ENCODE measurements around the gene SELENOM. TPM values are rescaled to one million over a fixed set of nuclear protein-coding genes. Genes with fewer than 3 reads are reported as not detected.

The SELENOM gene
- polyA plus RNA-seq, 1 experiment, result 292 TPM

DNA sequence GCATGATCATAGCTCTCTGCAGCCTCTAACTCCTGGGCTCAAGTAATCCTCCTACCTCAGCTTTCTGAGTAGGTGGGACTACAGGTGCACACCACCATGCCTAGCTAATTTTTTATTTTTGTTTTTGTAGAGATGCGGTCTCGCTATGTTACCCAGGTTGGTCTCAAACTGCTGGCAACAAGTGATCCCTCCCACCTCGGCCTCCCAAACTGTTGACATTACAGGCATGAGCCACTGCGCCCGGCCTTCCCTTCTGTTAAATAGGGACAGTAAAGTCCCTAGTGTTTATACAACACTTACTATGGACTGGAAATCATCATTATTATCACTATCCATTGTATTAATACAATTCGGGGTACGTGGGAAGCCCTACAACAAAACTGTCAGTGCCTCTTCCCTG lies 12.6 kb downstream of the SELENOM start:
- CTCF ChIA-PET, result interaction anchor here (1.8 to 2.6 kb wide), 3 partner anchors 9 to 12 kb away, joined by 6 to 15 read pairs (median 9); no protein-coding TSS in a partner anchor
- POLR2A ChIA-PET, result interaction anchor here (0.7 kb wide), 1 partner anchor 763 kb away, joined by 13 read pairs; no protein-coding TSS in a partner anchor

DNA sequence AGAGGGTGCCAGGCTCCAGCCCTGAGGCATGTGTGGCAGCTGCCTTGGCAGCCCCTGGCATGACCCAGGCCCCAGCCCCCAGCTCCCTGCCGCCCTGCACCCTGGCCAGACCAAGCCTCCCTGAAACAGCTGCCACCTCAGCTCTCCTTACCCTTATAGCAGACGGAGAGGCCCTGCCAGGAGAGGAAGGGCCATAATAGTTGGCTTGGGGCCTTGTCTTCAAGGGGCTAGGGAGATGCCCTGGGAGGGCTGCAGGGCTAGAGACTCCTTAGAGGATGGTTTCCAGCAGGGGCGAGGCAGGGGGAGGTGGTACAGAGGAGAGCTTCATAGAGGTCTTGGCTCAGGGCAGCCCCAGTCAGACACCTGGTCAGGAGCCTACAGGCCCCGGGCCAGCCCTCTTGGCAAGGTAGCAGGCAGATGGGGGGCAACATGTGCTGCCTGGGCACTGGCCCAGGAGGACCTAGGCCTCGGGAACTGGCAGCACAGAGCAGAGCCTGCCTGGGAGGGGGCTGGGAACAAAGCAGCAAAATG lies 13.3 kb downstream of the SELENOM start:
- no peak for TF ChIP-seq CTCF (IDR thresholded peaks at IDR 0.05; ENCODE audit: insufficient read depth, low read depth, low read length)
- Histone ChIP-seq H3K27me3 (ENCODE audit: control insufficient read depth, insufficient read depth, low read length) (no peaks in the 10 kb centered on the region), H3K4me3 (ENCODE audit: low read depth, low read length) (no peak overlapping the region), H3K36me3 (ENCODE audit: control insufficient read depth, insufficient read depth, low read length) (peaks cover 55% of the 10 kb centered on the region)
- no peak for DNase-seq (ENCODE audit: low read depth)
- ChIA-PET POLR2A (no interaction called here), CTCF (interaction anchor here (1.4 to 2.6 kb wide), 3 partner anchors 9 to 54 kb away, joined by 5 to 9 read pairs (median 6); no protein-coding TSS in a partner anchor)

More for the DNA sequence above, 12.6 kb downstream of the SELENOM start:
- no peak for TF ChIP-seq CTCF (IDR thresholded peaks at IDR 0.05; ENCODE audit: insufficient read depth, low read depth, low read length)
- Histone ChIP-seq H3K27me3 (ENCODE audit: control insufficient read depth, insufficient read depth, low read length) (no peaks in the 10 kb centered on the region), H3K36me3 (ENCODE audit: control insufficient read depth, insufficient read depth, low read length) (peaks cover 56% of the 10 kb centered on the region), H3K4me3 (ENCODE audit: low read depth, low read length) (no peak overlapping the region)
- DNase-seq (ENCODE audit: low read depth), result no peak

DNA sequence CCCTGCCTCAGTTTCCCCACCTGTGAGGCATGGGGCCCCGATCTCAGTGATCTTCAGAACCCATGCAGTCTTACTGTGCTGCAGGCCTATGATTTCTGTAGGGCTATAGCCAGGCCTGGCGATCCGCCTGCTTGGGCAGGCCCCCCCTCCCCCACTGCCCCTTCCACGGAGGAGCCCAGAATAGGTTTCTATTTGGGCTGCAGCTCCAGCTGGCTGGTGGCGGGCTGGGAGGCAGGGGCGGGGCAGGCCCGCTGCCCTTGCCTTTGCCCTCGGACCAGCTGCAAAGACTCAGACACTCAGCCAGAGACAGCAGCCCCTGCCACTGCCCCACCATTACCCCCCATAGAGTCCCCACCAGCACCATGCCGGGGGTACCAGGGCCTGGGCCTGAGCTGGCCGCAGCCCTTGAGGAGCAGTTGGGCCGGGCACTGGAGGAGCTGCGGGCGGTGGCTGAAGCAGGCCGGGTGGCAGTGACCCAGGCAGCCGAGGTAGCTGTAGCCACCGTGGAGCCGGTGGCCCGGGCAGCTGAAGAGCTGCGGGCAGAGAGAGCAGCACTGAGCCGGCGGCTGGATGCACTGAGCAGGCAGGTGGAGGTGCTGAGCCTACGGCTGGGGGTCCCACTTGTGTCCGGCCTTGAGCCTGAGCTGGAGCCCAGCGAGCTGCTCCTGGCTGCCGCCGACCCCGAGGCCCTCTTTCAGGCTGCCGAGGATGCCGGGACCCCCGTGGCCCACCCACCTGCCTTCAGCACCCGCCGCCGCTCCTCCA lies 14.1 kb downstream of the SELENOM start:
- Histone ChIP-seq H3K27me3 (ENCODE audit: control insufficient read depth, insufficient read depth, low read length) (no peaks in the 10 kb centered on the region), H3K4me3 (ENCODE audit: low read depth, low read length) (no peak overlapping the region), H3K36me3 (ENCODE audit: control insufficient read depth, insufficient read depth, low read length) (peaks cover 61% of the 10 kb centered on the region)
- POLR2A ChIA-PET, result no interaction called here
- no peak for DNase-seq (ENCODE audit: low read depth)
- CTCF ChIA-PET, result interaction anchor here (0.6 to 2.6 kb wide), 7 partner anchors 9 to 137 kb away, joined by 3 to 9 read pairs (median 5); partner anchors contain the start of genes SELENOM and SMTN
- no peak for TF ChIP-seq CTCF (IDR thresholded peaks at IDR 0.05; ENCODE audit: insufficient read depth, low read depth, low read length)

DNA sequence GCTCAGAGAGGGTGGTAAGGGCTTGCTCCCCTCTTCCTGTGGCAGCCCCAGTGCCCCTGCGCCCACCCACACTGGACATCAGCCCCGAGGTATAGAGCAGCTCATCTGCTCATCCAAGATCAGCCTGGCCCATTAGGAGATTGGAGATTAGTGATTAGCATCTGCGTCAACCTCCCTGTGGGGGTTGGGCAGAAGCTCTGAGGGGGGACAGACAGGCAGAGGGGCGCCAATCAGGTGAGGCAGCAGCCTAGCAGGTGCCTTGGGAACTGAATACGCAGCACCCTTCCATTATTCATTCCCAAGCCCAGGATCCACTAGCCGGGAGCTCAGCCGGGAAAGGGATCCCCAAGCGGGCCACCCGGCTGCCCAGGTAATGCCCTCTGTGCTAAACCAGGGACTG lies 15.2 kb downstream of the SELENOM start:
- ChIA-PET CTCF (interaction anchor here (0.6 to 2.6 kb wide), 7 partner anchors 9 to 181 kb away, joined by 3 to 9 read pairs (median 4); partner anchors contain the start of gene SELENOM), POLR2A (no interaction called here)
- TF ChIP-seq CTCF (IDR thresholded peaks at IDR 0.05; ENCODE audit: insufficient read depth, low read depth, low read length), result no peak
- no peak for DNase-seq (ENCODE audit: low read depth)
- Histone ChIP-seq H3K36me3 (ENCODE audit: control insufficient read depth, insufficient read depth, low read length) (peaks cover 65% of the 10 kb centered on the region), H3K27me3 (ENCODE audit: control insufficient read depth, insufficient read depth, low read length) (no peaks in the 10 kb centered on the region), H3K4me3 (ENCODE audit: low read depth, low read length) (no peak overlapping the region)

Measured in BJ (cell line).